Hepatocyte (in vitro differentiated cells): ENCODE data around the gene PGC. TPM values are rescaled to one million over a fixed set of nuclear protein-coding genes. Genes with fewer than 3 reads are reported as not detected.

Experiments used
- DNase-seq: peaks from one replicate; pipeline ENCODE4 v3.0.0-alpha.2; 2016; ENCODE audit warnings: low spot score
- H2AFZ ChIP-seq: fragments of 200-600 bp; sonication (generic); 2 replicates; pipeline ENCODE4 v1.6.0; 2016; ENCODE audit warnings: antibody characterized with exemption, mild to moderate bottlenecking
- H3K27ac ChIP-seq: fragments of 200-600 bp; sonication (generic); 2 replicates; pipeline ENCODE4 v1.5.1; 2016; ENCODE audit warnings: mild to moderate bottlenecking
- H3K27me3 ChIP-seq: fragments of 200-600 bp; sonication (generic); 2 replicates; pipeline ENCODE4 v1.6.1; 2016
- H3K36me3 ChIP-seq: fragments of 200-600 bp; sonication (generic); replicated peaks from 2 replicates; pipeline ENCODE4 v1.5.1; 2016; ENCODE audit warnings: low read depth; ENCODE audit not compliant: insufficient read depth
- H3K4me1 ChIP-seq: fragments of 200-600 bp; sonication (generic); 2 replicates; pipeline ENCODE4 v1.5.1; 2016; ENCODE audit warnings: mild to moderate bottlenecking, moderate library complexity; ENCODE audit not compliant: insufficient read depth
- H3K4me2 ChIP-seq: fragments of 200-600 bp; sonication (generic); 2 replicates; pipeline ENCODE4 v1.6.0; 2016
- H3K4me3 ChIP-seq: fragments of 200-600 bp; sonication (generic); 2 replicates; pipeline ENCODE4 v1.5.1; 2016; ENCODE audit warnings: mild to moderate bottlenecking
- H3K79me2 ChIP-seq: fragments of 200-600 bp; sonication (generic); 2 replicates; pipeline ENCODE4 v1.6.0; 2017; ENCODE audit warnings: mild to moderate bottlenecking
- H3K9me2 ChIP-seq: fragments of 200-600 bp; sonication (generic); replicated peaks from 2 replicates; pipeline ENCODE4 v1.6.0; 2017; ENCODE audit warnings: mild to moderate bottlenecking; ENCODE audit not compliant: insufficient read depth
- H3K9me3 ChIP-seq: fragments of 200-600 bp; sonication (generic); 2 replicates; pipeline ENCODE4 v1.5.1; 2016; ENCODE audit warnings: low read depth, mild to moderate bottlenecking
- H4K20me1 ChIP-seq: fragments of 200-600 bp; sonication (generic); 2 replicates; pipeline ENCODE4 v1.6.0; 2016; ENCODE audit warnings: mild to moderate bottlenecking; ENCODE audit not compliant: insufficient read depth, poor library complexity, severe bottlenecking
- CTCF ChIP-seq: fragments of 200-600 bp; sonication (generic); IDR thresholded peaks from 2 replicates; pipeline ENCODE4 v1.5.1; 2016; ENCODE audit warnings: antibody characterized with exemption, mild to moderate bottlenecking; ENCODE audit not compliant: poor library complexity
- EZH2 ChIP-seq: fragments of 200-600 bp; sonication (generic); IDR thresholded peaks from 2 replicates; pipeline ENCODE4 v1.6.1; 2016; ENCODE audit warnings: antibody characterized with exemption, mild to moderate bottlenecking, borderline replicate concordance
- EZH2phosphoT487 ChIP-seq: fragments of 200-600 bp; sonication (generic); IDR thresholded peaks from one replicate; pipeline ENCODE4 v1.6.1; 2018; ENCODE audit warnings: antibody characterized with exemption, mild to moderate bottlenecking, low read depth, moderate library complexity; ENCODE audit not compliant: unreplicated experiment, severe bottlenecking
- WGBS: methylation state at CpG from one replicate; pipeline ENCODE4 v1.1.6; 2016; ENCODE audit warnings: low lambda C conversion rate; ENCODE audit errors: missing lambda C conversion rate; 5-methylcytosine and 5-hydroxymethylcytosine counted together
- polyA plus RNA-seq: library from polyadenylated mRNA; unstranded; fragments of >200 nt; fragmentation: Nextera tagmentation; extraction: Ambion mirVana; gene quantifications from 2 replicates; pipeline ENCODE4 v1.2.1, GENCODE V29; 2016
- total RNA-seq: library from RNA; depleted of rRNA; stranded (reverse); fragments of >200 nt; gene quantifications from 2 replicates; pipeline ENCODE4 v1.2.3, GENCODE V29; 2014

Gene PGC
- total and polyA plus RNA-seq, 2 experiments from 2014 or later: 109 to 114 TPM

DNA sequence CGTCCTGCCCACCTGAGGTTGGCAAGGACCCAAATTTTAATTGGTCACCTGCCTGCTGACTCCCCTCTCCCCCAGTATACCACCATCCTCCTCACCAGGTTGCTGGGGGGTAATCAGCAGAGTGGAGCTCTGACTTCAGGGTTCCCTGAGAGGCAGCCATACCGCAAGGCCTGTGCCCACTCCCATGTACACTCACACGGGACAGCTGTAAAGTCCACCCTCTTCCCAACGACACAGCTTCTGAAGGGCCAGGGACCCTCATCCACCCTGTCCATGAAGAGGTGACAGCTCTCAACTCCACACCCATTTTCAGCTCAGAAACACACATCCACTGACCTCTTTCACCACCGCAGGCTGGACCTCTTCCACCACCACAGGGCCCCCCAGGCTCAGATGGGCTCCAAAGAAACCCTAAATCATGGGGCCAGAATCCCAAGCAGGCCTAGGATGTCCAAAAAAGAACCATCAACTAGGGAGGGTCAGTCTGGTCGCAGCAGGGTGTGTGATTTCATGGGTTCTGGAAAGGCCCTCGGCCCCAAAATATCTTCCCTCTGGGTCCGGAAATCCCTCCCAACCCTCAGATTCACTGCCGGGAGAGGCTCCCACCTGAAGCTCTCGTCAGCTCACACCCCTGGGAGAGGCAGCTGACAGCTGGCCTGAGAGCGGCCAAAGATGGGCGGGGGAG is 41.7 kb downstream of the PGC start:
- Histone ChIP-seq H3K4me1 (peaks cover 11% of the 10 kb centered on the region), H3K9me3 (no peaks in the 10 kb centered on the region), H3K36me3 (no peaks in the 10 kb centered on the region), H4K20me1 (no peaks in the 10 kb centered on the region), H2AFZ (no peak overlapping the region), H3K4me2 (no peak overlapping the region), H3K27ac (peak overlapping the region; percentile 57), H3K27me3 (no peaks in the 10 kb centered on the region), H3K79me2 (peaks cover 12% of the 10 kb centered on the region), H3K9me2 (no peaks in the 10 kb centered on the region), H3K4me3 (no peak overlapping the region)
- 79% methylated on average over 12 of the region's 12 CpGs for WGBS
- TF ChIP-seq EZH2 (no peak), CTCF (no peak), EZH2phosphoT487 (no peak)
- no peak for DNase-seq

GRCh38 chr6:41704656-41705310 is 42.4 kb downstream of the PGC start:
- Histone ChIP-seq H3K9me3 (no peaks in the 10 kb centered on the region), H2AFZ (no peak overlapping the region), H3K79me2 (peaks cover 12% of the 10 kb centered on the region), H3K4me3 (no peak overlapping the region), H4K20me1 (no peaks in the 10 kb centered on the region), H3K9me2 (no peaks in the 10 kb centered on the region), H3K4me2 (no peak overlapping the region), H3K4me1 (peaks cover 11% of the 10 kb centered on the region), H3K36me3 (no peaks in the 10 kb centered on the region), H3K27ac (peak overlapping the region; percentile 57), H3K27me3 (no peaks in the 10 kb centered on the region)
- WGBS: 88% methylated on average over 5 of the region's 5 CpGs
- no peak for TF ChIP-seq EZH2
- no peak for TF ChIP-seq EZH2phosphoT487
- TF ChIP-seq CTCF: no peak
- no peak for DNase-seq

GRCh38 chr6:41704028-41704427 is 43.2 kb downstream of the PGC start:
- Histone ChIP-seq H3K9me2 (no peaks in the 10 kb centered on the region), H3K27ac (no peak overlapping the region), H3K27me3 (no peaks in the 10 kb centered on the region), H3K36me3 (no peaks in the 10 kb centered on the region), H3K4me3 (no peak overlapping the region), H3K79me2 (peaks cover 12% of the 10 kb centered on the region), H3K4me1 (peaks cover 11% of the 10 kb centered on the region), H2AFZ (no peak overlapping the region), H3K4me2 (no peak overlapping the region), H3K9me3 (no peaks in the 10 kb centered on the region), H4K20me1 (no peaks in the 10 kb centered on the region)
- no peak for TF ChIP-seq CTCF
- no peak for TF ChIP-seq EZH2
- no peak for TF ChIP-seq EZH2phosphoT487
- DNase-seq: no peak
- WGBS: 84% methylated on average over 7 of the region's 7 CpGs
